Measurements from ENCODE around the gene CPLX3. TPM values are rescaled to one million over a fixed set of nuclear protein-coding genes. Genes with fewer than 3 reads are reported as not detected.

Gene CPLX3
- total RNA-seq, 1 experiment from 2014 or later: not detected

- Histone ChIP-seq H3K79me1 (ENCODE audit: insufficient read depth, low read depth, low read length, poor library complexity, severe bottlenecking) (peaks cover 2% of the 10 kb centered on the region), H2BK120ac (ENCODE audit: low read depth, low read length, poor library complexity, severe bottlenecking) (no peak overlapping the region), H2BK12ac (ENCODE audit: insufficient read length, low read depth, low read length) (no peak overlapping the region), H4K20me1 (ENCODE audit: control insufficient read depth, insufficient read depth, insufficient read length) (peaks cover 3% of the 10 kb centered on the region), H2BK5ac (ENCODE audit: insufficient read length, low read length) (no peak overlapping the region), H4K8ac (replicated peaks; ENCODE audit: insufficient read length, low read depth, low read length) (no peak overlapping the region), H3K23me2 (ENCODE audit: insufficient read length, low read depth, low read length, poor library complexity, severe bottlenecking) (peaks cover 12% of the 10 kb centered on the region), H2AFZ (ENCODE audit: low read length) (no peak overlapping the region), H3K56ac (ENCODE audit: insufficient read length, low read depth, low read length) (no peak overlapping the region), H3K79me2 (ENCODE audit: insufficient read depth, low read length) (peaks cover 16% of the 10 kb centered on the region; the same call in 1 of the 2 replicates), H3K4ac (ENCODE audit: low read depth, low read length) (no peak overlapping the region), H3K9me3 (ENCODE audit: control insufficient read depth, low read depth, low read length) (no peaks in the 10 kb centered on the region), H3K27ac (ENCODE audit: insufficient read length, low read depth, low read length) (no peak overlapping the region), H4K91ac (ENCODE audit: insufficient read length, low read depth, low read length) (no peak overlapping the region), H3K18ac (ENCODE audit: insufficient read length, low read depth, low read length) (no peak overlapping the region), H3T11ph (ENCODE audit: low read length) (no peak overlapping the region), H3K14ac (ENCODE audit: insufficient read depth, low read length) (no peak overlapping the region), H3K4me1 (ENCODE audit: insufficient read depth, low read length) (no peaks in the 10 kb centered on the region), H3K4me2 (ENCODE audit: insufficient read depth, insufficient read length, low read length) (no peak overlapping the region), H3K23ac (ENCODE audit: insufficient read length, low read depth, low read length) (no peak overlapping the region), H2BK20ac (ENCODE audit: low read depth, low read length, poor library complexity, severe bottlenecking) (no peak overlapping the region), H4K5ac (ENCODE audit: insufficient read length, low read depth, low read length) (no peak overlapping the region), H3K9ac (ENCODE audit: extremely low read depth, insufficient read length, low read length) (no peak overlapping the region), H2AK5ac (ENCODE audit: insufficient read length, low read length) (no peak overlapping the region), H3K27me3 (ENCODE audit: insufficient read depth, low read length) (no peaks in the 10 kb centered on the region), H2BK15ac (ENCODE audit: low read depth, low read length) (no peak overlapping the region)
- no peak for TF ChIP-seq CTCF (conservative IDR thresholded peaks at IDR 0.05)
- Mint-ChIP-seq H3K27me3 (ENCODE audit: low read depth) (no peaks in the 10 kb centered on the region), H3K36me3 (ENCODE audit: insufficient read depth in 1 of 3, low read depth in 3 of 3) (peaks cover 8 to 28% (median 17%) of the 10 kb centered on the region in 3 experiments), H3K27ac (no peak overlapping the region; a peak in 1 of 7 replicates), H3K9me3 (peaks cover 4% of the 10 kb centered on the region in 2 experiments; a peak in 3 of 5 replicates), H3K4me1 (peaks cover 14 to 23% of the 10 kb centered on the region in 2 experiments), H3K4me3 (peak overlapping the region; percentile 30 to 31; a peak in 4 of 5 replicates)
- no CpG with 5 or more reads among the region's 6 CpGs for WGBS (ENCODE audit: extremely low coverage, insufficient read length, low lambda C conversion rate)
- DNase-seq: no peak
Measured at GRCh38 chr15:74870436-74871215, 44.2 kb downstream of the CPLX3 start.

All from H9 (cell line).